NCI-H1694 treated with DMSO at 0.1 percent for 48 hours (cell line): ENCODE results near the gene FRMD1.

Experiments used
- DNase-seq: peaks from one replicate; lab custom pipeline; 2025; lab: John Stamatoyannopoulos, UW

The FRMD1 gene

DNA sequence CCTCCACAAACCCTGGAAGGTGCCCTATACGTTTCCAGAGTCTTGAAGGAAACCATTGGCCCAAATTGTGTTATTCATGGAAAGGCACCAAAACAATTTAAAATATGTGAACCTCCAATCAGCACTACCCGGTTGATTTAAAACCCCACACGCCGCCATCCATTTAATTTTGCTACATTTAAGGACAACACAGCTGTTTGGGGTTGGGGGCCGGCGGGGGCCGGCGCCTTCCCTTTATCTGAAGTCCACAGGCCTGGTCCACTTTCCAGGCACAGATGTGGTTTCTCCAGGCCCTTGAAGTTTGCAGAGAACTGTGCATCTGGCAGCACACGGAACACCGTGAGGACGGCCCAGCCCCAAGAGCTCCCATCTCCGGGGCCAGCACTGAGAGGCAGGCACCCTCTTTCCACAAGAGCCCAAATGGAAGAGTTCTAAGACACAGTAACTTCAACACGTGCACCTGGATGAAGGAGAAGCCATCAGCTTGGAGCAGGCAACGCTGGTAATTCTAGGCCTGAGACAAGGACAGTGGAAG lies 16.8 kb upstream of the FRMD1 start:
- no peak for DNase-seq

GRCh38 chr6:168095171-168095691 lies 16.2 kb upstream of the FRMD1 start:
- DNase-seq = no peak

GRCh38 chr6:168093634-168094033 lies 14.6 kb upstream of the FRMD1 start:
- no peak for DNase-seq

DNA sequence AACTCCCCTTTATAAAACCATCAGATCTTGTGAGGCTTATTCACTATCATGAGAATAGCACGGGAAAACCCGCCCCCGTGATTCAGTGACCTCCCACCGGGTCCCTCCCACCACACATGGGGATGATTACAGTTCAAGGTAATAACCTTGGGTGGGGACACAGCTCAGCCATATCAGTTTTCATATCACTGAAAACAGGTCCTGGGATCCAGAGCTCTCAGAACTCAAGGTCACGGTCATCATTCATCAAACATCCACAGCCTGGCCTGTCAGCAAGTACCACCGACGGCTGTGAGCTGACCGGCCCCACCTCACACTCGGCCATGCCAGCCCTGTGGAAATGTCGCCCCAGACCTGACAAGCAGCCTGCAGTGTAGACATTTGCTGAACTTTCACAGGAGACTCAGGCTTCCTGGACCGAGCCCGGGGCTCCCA lies 14.1 kb upstream of the FRMD1 start:
- no peak for DNase-seq

GRCh38 chr6:168092541-168092940 lies 13.5 kb upstream of the FRMD1 start:
- DNase-seq = no peak

GRCh38 chr6:168091381-168092264 lies 12.6 kb upstream of the FRMD1 start:
- DNase-seq = no peak

GRCh38 chr6:168090706-168091105 lies 11.7 kb upstream of the FRMD1 start:
- no peak for DNase-seq

DNA sequence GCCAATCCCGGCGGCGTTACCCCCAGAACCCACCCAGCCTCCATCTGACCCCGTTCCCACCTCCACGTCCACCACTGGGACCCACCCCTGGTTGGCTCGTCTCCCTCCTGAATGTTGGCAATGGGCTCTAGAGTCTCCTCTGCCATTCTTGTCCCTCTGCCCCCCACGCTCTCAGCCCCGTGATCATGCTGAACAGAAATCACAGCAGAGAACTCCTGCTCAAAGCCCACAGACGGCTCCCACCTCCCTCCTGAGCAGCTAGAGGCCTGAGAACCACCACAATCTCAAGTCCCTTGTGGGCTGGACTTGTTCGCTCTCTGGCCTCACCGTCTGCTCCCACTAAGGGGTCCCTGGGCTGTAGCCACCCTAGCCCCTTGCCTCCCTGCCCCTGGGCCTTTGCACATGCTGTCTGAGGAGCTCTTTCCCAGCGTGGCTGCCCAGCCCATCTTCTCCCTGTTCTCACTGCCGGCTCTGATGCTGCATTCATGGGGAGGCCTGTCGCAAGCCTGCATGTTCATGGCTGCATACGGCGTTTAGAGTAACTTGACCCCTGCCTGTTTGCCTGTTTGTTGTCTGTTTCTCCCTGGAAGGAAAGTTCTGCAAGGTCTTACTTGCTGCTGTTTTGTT lies 11.2 kb upstream of the FRMD1 start:
- no peak for DNase-seq

DNA sequence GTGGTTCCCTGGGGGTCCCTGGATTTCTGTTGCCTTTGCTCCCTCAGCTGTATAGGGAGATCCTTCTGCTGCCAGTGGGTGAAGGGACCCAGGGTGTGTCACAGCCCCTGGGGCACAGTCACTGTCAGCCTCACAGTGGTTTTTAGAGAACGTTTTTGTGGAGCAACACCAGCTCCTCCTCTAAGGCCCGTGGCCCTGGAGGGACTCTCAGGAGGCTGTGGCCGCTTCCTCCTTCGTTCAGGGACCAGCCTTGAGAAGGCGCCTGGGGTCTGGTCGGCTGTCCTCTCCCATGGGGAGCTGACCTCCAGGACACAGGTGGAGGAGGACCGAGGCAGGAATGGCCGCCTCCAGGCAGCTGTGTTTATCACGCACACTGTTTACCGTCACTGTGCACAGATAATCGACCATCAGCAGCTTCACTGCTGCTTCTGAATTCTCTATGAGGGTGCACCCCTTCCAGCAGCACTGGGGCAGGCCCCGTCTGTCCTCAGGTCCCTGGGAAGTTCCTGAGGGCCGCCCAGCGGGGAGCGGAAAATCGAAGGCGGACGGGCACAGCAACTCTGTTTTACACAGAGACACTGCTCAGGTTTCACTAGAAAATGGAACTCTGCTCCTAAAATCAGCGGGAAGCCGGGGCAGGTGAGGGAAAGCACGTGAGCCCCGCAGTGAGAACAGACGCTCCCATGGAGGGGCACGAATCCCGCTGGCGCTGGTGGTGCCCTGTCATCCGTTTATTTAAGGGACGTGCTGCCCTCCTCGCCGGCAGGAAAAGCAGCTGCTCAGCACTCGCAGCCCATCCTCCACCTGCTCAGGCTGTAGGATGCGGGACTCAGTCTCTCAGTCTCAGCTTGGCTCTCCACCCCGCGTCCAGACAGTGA lies 10.4 kb upstream of the FRMD1 start:
- no peak for DNase-seq

DNA sequence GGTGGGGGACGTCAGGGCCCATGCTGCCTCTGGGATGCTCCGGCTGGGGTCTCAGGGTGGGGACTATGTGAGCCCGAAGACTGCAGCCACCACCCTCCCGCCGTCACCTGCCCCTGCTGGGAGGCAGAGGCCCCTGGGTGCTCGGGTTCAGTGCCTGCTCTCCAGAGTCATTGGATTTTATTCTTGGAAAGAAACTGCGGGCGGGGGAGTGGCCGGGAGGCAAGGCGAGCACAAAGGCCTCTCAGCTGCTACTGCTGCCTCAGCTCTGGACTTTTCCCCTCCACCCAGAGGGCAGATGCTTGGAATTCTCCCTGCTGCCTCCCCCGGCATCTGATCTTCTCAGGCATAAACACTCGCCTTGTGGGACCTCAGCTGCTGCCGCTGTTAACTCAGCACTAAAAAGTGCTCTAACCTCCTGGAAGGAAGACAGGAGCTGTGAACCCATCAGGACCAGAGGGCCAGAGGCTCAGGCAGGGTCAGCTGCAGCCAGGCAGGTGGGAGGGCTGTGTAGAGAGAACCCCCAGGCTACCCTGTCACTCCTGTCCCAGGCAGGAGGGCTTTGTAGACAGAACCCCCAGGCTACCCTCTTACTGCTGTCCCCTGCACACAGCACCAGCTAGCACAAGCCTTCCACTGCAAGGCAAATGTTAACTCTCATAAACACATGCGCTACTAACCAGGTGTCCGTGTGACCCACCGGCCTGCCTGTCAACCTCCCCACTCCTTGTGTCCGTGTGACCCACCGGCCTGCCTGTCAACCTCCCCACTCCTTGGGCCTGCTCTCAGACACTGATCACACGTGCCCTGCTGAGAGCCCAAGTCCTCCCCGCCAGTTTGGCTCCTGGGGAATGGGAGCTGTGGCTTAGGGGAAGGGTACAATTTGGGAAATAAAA lies 9.4 kb upstream of the FRMD1 start:
- no peak for DNase-seq

DNA sequence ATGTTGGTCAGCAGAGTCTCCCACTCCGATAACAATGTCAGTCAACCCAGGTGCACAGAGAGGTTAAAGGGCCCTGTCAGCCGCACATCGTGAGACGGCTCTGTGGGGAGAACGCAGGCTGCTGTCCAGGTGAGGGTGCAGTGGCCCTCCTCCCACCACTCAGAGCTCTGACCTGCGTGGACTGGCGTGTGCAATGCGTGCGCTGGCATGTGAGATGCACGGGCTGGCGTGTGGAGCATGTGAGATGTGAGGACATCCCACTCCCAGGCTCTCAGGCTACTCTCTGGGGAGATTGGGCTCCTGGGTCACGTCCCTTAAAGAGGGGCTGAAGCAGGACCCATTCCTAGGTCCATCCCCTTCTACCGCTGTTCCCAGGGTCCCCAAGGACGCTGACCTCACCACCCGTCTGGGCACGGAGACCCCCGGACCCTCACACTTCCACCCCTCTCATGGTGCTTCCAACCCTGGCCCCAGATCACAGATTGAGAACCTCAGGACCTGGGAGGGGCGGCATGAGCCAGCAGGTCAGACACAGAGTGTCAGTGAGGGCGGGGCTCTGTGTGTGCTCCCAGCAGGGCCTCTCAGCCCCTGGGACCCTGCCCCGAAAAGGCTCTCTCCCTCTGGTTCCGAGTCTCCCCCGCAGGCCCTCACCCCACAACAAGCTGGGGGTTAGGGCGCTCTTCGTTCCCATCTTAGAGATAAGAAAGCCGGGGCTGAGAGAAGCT lies 8.6 kb upstream of the FRMD1 start:
- no peak for DNase-seq

DNA sequence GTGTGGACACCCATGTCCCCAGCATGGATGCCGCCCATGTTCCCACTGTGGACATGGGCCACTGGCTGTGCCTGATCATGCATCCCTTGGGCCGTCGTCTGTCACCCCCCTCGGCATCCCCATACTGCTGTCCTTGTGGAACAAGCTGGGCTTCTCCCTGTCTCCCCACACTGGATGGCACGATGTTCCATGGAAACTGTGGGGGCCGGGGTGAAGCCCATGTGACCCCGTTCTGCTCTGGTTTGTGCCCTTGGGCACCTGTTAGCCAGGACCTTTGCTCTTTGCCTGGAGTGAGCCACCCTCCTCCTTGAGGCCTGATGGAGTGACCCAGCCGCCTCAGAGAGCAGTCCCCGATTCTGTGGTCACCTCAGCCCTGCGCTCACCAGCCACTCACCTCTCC lies 7.6 kb upstream of the FRMD1 start:
- no peak for DNase-seq

DNA sequence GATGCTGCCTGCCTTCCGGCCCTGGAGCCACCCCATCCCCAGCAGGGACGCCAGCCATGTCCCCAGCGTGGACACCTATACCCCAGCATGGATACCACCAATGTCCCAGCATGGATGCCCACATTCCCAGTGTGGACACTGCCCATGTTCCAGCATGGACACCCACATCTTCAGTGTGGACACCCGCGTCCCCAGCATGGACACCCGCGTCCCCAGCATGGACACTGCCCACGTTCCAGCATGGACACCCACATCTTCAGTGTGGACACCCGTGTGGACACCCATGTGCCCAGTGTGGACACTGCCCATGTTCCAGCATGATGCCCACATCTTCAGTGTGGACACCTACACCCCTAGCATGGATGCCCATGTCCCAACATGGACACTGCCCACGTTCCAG lies 7.1 kb upstream of the FRMD1 start:
- DNase-seq = no peak

- DNase-seq = no peak
Observed at GRCh38 chr6:168084465-168085160, 5.6 kb upstream of the FRMD1 start.

GRCh38 chr6:168083514-168083885 lies 4.5 kb upstream of the FRMD1 start:
- DNase-seq = no peak

DNA sequence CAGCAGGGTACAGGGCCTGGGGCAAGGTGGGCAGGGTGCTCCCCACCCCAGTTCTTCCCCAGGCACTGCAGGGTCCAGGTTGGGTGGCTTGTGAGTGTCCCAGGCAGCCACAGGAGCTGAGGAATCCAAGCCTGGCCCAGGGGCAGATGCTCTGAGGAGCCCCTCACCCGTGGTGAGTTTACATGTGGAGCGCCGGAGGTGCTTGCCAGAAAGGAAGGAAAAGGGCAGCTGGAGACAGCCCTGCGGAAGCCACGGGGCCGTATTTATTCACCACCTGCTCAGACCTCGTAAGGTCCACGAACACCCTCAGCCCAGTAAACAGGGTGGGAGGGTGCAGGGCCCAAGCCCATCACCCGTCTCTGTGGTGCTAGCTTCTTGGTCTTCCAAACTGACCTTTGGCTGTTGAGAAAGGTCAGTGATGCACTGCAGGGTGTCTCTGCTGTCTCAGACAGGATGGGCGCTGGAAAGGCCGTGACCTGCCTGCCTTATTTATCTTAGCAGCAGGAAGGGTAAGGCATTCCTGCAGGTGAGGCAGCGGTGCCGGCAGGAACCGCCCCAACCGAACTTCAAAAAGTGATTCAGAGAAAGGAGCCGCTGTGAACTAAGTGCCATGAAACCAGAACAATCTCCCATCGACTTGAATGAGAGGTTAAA lies 4.0 kb upstream of the FRMD1 start:
- no peak for DNase-seq

GRCh38 chr6:168081858-168082546 lies 3.0 kb upstream of the FRMD1 start:
- DNase-seq = no peak

- no peak for DNase-seq
Observed at GRCh38 chr6:168080393-168081077, 1.5 kb upstream of the FRMD1 start.
